ENCODE results near the gene NT5DC4.

GRCh38 chr2:112709703-112710102 is 11.1 kb upstream of the NT5DC4 start:
- TF ChIP-seq CSRNP3 (CRISPR knock-in tag; IDR thresholded peaks at IDR 0.05) (no peak), PPARA (CRISPR knock-in tag; IDR thresholded peaks at IDR 0.05; ENCODE audit: borderline replicate concordance) (no peak), OSR1 (CRISPR knock-in tag; IDR thresholded peaks at IDR 0.05) (no peak), ISL1 (CRISPR knock-in tag; IDR thresholded peaks at IDR 0.05) (no peak), ESRRG (CRISPR knock-in tag; IDR thresholded peaks at IDR 0.05) (no peak), ARNTL (CRISPR knock-in tag; IDR thresholded peaks at IDR 0.05; ENCODE audit: borderline replicate concordance, low read depth) (no peak), BACH2 (CRISPR knock-in tag; IDR thresholded peaks at IDR 0.05; ENCODE audit: borderline replicate concordance) (no peak), ZFP30 (CRISPR knock-in tag; IDR thresholded peaks at IDR 0.05) (no peak), TCF4 (CRISPR knock-in tag; IDR thresholded peaks at IDR 0.05; ENCODE audit: borderline replicate concordance) (no peak)
- TF ChIP-seq, protein P1, sequence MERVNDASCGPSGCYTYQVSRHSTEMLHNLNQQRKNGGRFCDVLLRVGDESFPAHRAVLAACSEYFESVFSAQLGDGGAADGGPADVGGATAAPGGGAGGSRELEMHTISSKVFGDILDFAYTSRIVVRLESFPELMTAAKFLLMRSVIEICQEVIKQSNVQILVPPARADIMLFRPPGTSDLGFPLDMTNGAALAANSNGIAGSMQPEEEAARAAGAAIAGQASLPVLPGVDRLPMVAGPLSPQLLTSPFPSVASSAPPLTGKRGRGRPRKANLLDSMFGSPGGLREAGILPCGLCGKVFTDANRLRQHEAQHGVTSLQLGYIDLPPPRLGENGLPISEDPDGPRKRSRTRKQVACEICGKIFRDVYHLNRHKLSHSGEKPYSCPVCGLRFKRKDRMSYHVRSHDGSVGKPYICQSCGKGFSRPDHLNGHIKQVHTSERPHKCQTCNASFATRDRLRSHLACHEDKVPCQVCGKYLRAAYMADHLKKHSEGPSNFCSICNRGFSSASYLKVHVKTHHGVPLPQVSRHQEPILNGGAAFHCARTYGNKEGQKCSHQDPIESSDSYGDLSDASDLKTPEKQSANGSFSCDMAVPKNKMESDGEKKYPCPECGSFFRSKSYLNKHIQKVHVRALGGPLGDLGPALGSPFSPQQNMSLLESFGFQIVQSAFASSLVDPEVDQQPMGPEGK (CRISPR knock-in tag; IDR thresholded peaks at IDR 0.05; ENCODE audit: borderline replicate concordance) = no peak
- TF ChIP-seq, protein P2, sequence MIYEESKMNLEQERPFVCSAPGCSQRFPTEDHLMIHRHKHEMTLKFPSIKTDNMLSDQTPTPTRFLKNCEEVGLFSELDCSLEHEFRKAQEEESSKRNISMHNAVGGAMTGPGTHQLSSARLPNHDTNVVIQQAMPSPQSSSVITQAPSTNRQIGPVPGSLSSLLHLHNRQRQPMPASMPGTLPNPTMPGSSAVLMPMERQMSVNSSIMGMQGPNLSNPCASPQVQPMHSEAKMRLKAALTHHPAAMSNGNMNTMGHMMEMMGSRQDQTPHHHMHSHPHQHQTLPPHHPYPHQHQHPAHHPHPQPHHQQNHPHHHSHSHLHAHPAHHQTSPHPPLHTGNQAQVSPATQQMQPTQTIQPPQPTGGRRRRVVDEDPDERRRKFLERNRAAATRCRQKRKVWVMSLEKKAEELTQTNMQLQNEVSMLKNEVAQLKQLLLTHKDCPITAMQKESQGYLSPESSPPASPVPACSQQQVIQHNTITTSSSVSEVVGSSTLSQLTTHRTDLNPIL (CRISPR knock-in tag; IDR thresholded peaks at IDR 0.05; ENCODE audit: low read depth) = no peak

All from SK-N-SH treated with all-trans-retinoic acid at 6 μM for 48 hours (cell line).